GM12878 (cell line): ENCODE measurements around the gene IFNAR2. TPM values are rescaled to one million over a fixed set of nuclear protein-coding genes. Genes with fewer than 3 reads are reported as not detected.

Experiments used
- ATAC-seq: fragments of 200-7000 bp; cut with Tn5 transposase; 3 replicates; pipeline ENCODE4 v1.9.1; 2020; ENCODE audit warnings: mild to moderate bottlenecking, moderate library complexity
- BruUV-seq: library from RNA; stranded (reverse); fragments of 400-500 nt; replicated peaks from 2 replicates; lab custom pipeline; 2021; lab: Mats Ljungman, UMichigan
- CTCF ChIA-PET: fragments of 300-600 bp; sonication (Branson Sonifier 250); formaldehyde crosslinking; extraction: SDS; loops from one replicate; lab custom pipeline; 2021; ENCODE audit warnings: inconsistent platforms; lab: Yijun Ruan, JAX
- POLR2A ChIA-PET: fragments of 350-600 bp; formaldehyde crosslinking; extraction: SDS; loops from one replicate; lab custom pipeline; 2021; ENCODE audit warnings: inconsistent platforms; lab: Charles Lee
- RAD21 ChIA-PET: fragments of 300-600 bp; sonication (Branson Sonifier 250); formaldehyde crosslinking; loops from one replicate; lab custom pipeline; 2023; ENCODE audit warnings: antibody characterized with exemption; ENCODE audit not compliant: unreplicated experiment; lab: Charles Lee
- SMC1A ChIA-PET: fragments of 300-600 bp; sonication (Branson Sonifier 250); formaldehyde crosslinking; loops from one replicate; lab custom pipeline; 2023; ENCODE audit not compliant: unreplicated experiment, uncharacterized antibody; lab: Charles Lee
- DNase-seq: peaks from one replicate; pipeline ENCODE4 v3.0.0-alpha.2; 2011; ENCODE audit warnings: low read depth, low spot score
- FAIRE-seq: peaks from 3 replicates; lab custom pipeline; 2011; peaks lifted over from hg19 to GRCh38; lab: Jason Lieb, UNC
- H2AFZ ChIP-seq: 2 replicates; pipeline ENCODE4 v1.6.0; 2011; ENCODE audit warnings: low read depth, low read length, control low read depth; ENCODE audit not compliant: control insufficient read depth
- H3K27ac ChIP-seq: 2 replicates; pipeline ENCODE4 v1.5.1; 2011; ENCODE audit warnings: control low read depth; ENCODE audit not compliant: control insufficient read depth, insufficient read depth
- H3K27me3 ChIP-seq, 2 experiments: replicated peaks in 1 of 2; 2 replicates each; pipeline versions ENCODE4 v1.6.0 to v1.6.1; 2011; ENCODE audit warnings: low read length in 1 of 2; ENCODE audit not compliant: control insufficient read depth in 2 of 2, insufficient read depth in 2 of 2
- H3K36me3 ChIP-seq, 2 experiments: 2 replicates each; pipeline ENCODE4 v1.5.1; 2011; ENCODE audit warnings: low read length in 1 of 2; ENCODE audit not compliant: control insufficient read depth in 2 of 2, insufficient read depth in 2 of 2
- H3K4me1 ChIP-seq: 2 replicates; pipeline ENCODE4 v1.6.1; 2011; ENCODE audit warnings: mild to moderate bottlenecking, low read length, moderate library complexity, mixed read lengths; ENCODE audit not compliant: control insufficient read depth, insufficient read depth
- H3K4me2 ChIP-seq: 2 replicates; pipeline ENCODE4 v1.6.0; 2011; ENCODE audit warnings: control low read depth; ENCODE audit not compliant: control insufficient read depth, insufficient read depth
- H3K4me3 ChIP-seq: fragments of 200-600 bp; sonication (generic); 2 replicates; pipeline ENCODE4 v1.5.1; 2016
- H3K79me2 ChIP-seq: 2 replicates; pipeline ENCODE4 v1.6.0; 2011; ENCODE audit warnings: low read length; ENCODE audit not compliant: control insufficient read depth, insufficient read depth
- H3K9ac ChIP-seq: 2 replicates; pipeline ENCODE4 v1.8.0; 2011; ENCODE audit warnings: low read length, control low read depth, mixed read lengths; ENCODE audit not compliant: control insufficient read depth, insufficient read depth
- H3K9me3 ChIP-seq: replicated peaks from 3 replicates; pipeline ENCODE4 v1.5.1; 2011; ENCODE audit warnings: mild to moderate bottlenecking, low read length; ENCODE audit not compliant: control insufficient read depth, insufficient read depth
- H4K20me1 ChIP-seq: 2 replicates; pipeline ENCODE4 v1.6.0; 2011; ENCODE audit not compliant: control insufficient read depth, insufficient read depth
- ATF2 ChIP-seq: IDR thresholded peaks from 2 replicates; pipeline ENCODE4 v1.6.1; 2012; ENCODE audit warnings: low read length, inconsistent platforms
- ATF7 ChIP-seq: fragments of 450-650 bp; IDR thresholded peaks from 2 replicates; pipeline ENCODE4 v1.6.1; 2016; ENCODE audit warnings: low read depth, mild to moderate bottlenecking
- BCL11A ChIP-seq: IDR thresholded peaks from 2 replicates; pipeline ENCODE4 v1.6.1; 2011; ENCODE audit warnings: low read depth, low read length
- CEBPZ ChIP-seq: fragments of 150-350 bp; IDR thresholded peaks from 2 replicates; pipeline ENCODE4 v1.6.1; 2016; ENCODE audit warnings: low read depth, low read length
- CHD4 ChIP-seq: fragments of 200-600 bp; sonication (generic); IDR thresholded peaks from 2 replicates; pipeline ENCODE4 v1.6.1; 2016; ENCODE audit warnings: mild to moderate bottlenecking
- EED ChIP-seq: sonication (generic); IDR thresholded peaks from 2 replicates; pipeline ENCODE4 v1.6.1; 2016; ENCODE audit warnings: antibody characterized with exemption, low read depth
- EP300 ChIP-seq, 2 experiments: fragments of 150-350 bp in 1 of 2; IDR thresholded peaks; 2 replicates each; pipeline ENCODE4 v1.6.1; 2011 to 2012; ENCODE audit warnings: low read depth in 2 of 2, low read length in 2 of 2, borderline replicate concordance in 1 of 2, improper control_type of control experiment in 1 of 2, inconsistent platforms in 1 of 2; ENCODE audit not compliant: control insufficient read depth in 1 of 2
- EZH2 ChIP-seq: IDR thresholded peaks from 2 replicates; pipeline ENCODE4 v1.6.1; 2012; ENCODE audit warnings: low read depth, mild to moderate bottlenecking, control low read depth, inconsistent platforms, low read length, borderline replicate concordance; ENCODE audit not compliant: control insufficient read depth
- FOXM1 ChIP-seq: IDR thresholded peaks from 2 replicates; pipeline ENCODE4 v1.6.1; 2012; ENCODE audit warnings: low read depth, mild to moderate bottlenecking, inconsistent platforms, low read length, moderate library complexity
- JUND ChIP-seq: IDR thresholded peaks from 2 replicates; pipeline ENCODE4 v1.6.1; 2012; ENCODE audit warnings: low read depth, mild to moderate bottlenecking, low read length, improper control_type of control experiment, moderate library complexity
- MTA2 ChIP-seq: fragments of 450-650 bp; IDR thresholded peaks from 2 replicates; pipeline ENCODE4 v1.6.1; 2016; ENCODE audit warnings: low read depth, mild to moderate bottlenecking, moderate library complexity
- POLR2AphosphoS2 ChIP-seq: IDR thresholded peaks from 2 replicates; pipeline ENCODE4 v1.6.1; 2011; ENCODE audit warnings: low read depth, mild to moderate bottlenecking, low read length, improper control_type of control experiment, moderate library complexity
- RAD21 ChIP-seq: IDR thresholded peaks from 2 replicates; pipeline ENCODE4 v1.6.1; 2011; ENCODE audit warnings: mild to moderate bottlenecking, low read depth, low read length, moderate library complexity; ENCODE audit not compliant: insufficient read depth
- RCOR1 ChIP-seq: conservative IDR thresholded peaks from 2 replicates; pipeline ENCODE4 v1.6.1; 2012; ENCODE audit warnings: low read depth, low read length, improper control_type of control experiment
- SIN3A ChIP-seq: IDR thresholded peaks from 2 replicates; pipeline ENCODE4 v1.6.1; 2012; ENCODE audit warnings: low read depth, low read length, improper control_type of control experiment
- SREBF1 ChIP-seq: IDR thresholded peaks from 2 replicates; pipeline ENCODE4 v1.6.1; 2012; ENCODE audit warnings: mild to moderate bottlenecking, low read length
- SREBF2 ChIP-seq: IDR thresholded peaks from 2 replicates; pipeline ENCODE4 v1.6.1; 2012; ENCODE audit warnings: mild to moderate bottlenecking, low read length
- SRF ChIP-seq, 2 experiments: IDR thresholded peaks; 2 replicates each; pipeline ENCODE4 v1.6.1; 2011; ENCODE audit warnings: low read depth in 2 of 2, low read length in 2 of 2, mild to moderate bottlenecking in 1 of 2, moderate library complexity in 1 of 2
- YBX1 ChIP-seq: fragments of 450-650 bp; IDR thresholded peaks from 2 replicates; pipeline ENCODE4 v1.6.1; 2016; ENCODE audit warnings: antibody characterized with exemption
- WGBS: methylation state at CpG from one replicate; pipeline ENCODE4 v1.1.6; 2016; ENCODE audit warnings: low lambda C conversion rate; ENCODE audit not compliant: insufficient replicate concordance, insufficient coverage; ENCODE audit errors: missing lambda C conversion rate; 5-methylcytosine and 5-hydroxymethylcytosine counted together
- in situ Hi-C: fragments of 300-500 bp; cut with MboI; formaldehyde crosslinking; loops from 9 replicates; pipeline ENCODE4 v1.14.3; 2018; ENCODE audit warnings: mixed read lengths
- intact Hi-C: fragments of 100-400 bp; cut with micrococcal nuclease; formaldehyde crosslinking; loops from one replicate; pipeline ENCODE4 v1.14.2; 2022; ENCODE audit not compliant: unreplicated experiment
- polyA plus RNA-seq, 11 experiments: library from polyadenylated mRNA; depleted of rRNA in 4 of 11; unstranded in 6 of 11; stranded (reverse) in 5 of 11; fragments of >200 nt; fragmentation: Nextera tagmentation in 4 of 11; fragmentation: Illumina TruSeq in 1 of 11; extraction: Ambion mirVana in 4 of 11; extraction: Trizol in 1 of 11; gene quantifications; 1 replicate in 1 of 11; 2 replicates in 10 of 11; pipeline versions ENCODE4 v1.2.1 to v1.2.3, GENCODE V29; 2011 to 2016; ENCODE audit warnings: inconsistent platforms in 2 of 11, missing spikeins in 2 of 11, low read depth in 1 of 11
- total RNA-seq, 4 experiments: library from RNA; depleted of rRNA in 3 of 4; stranded (reverse); fragments of >200 nt in 3 of 4; fragmentation: Illumina TruSeq in 1 of 4; extraction: Trizol in 1 of 4; gene quantifications; 2 replicates each; pipeline versions ENCODE4 v1.2.1 to v1.2.3, GENCODE V29; 2013 to 2021

The IFNAR2 gene
- total and polyA plus RNA-seq, 10 of the 15 experiments (the other 5 are each of a cell fraction or from before 2014, with no cell fraction given), result 8.5 to 99.7 (median 58.1) TPM

- Histone ChIP-seq H2AFZ (no peak overlapping the region), H3K9ac (peak overlapping the region; percentile 48), H3K4me2 (peak overlapping the region; percentile 82), H3K36me3 (peaks cover 4 to 11% of the 10 kb centered on the region in 2 experiments), H3K9me3 (no peaks in the 10 kb centered on the region), H3K27me3 (no peaks in the 10 kb centered on the region), H3K4me1 (peaks cover 28% of the 10 kb centered on the region), H3K4me3 (peak overlapping the region; percentile 81), H3K27ac (peak overlapping the region; percentile 96), H4K20me1 (no peaks in the 10 kb centered on the region), H3K79me2 (peaks cover 33% of the 10 kb centered on the region)
- ChIA-PET SMC1A (interaction anchor here (0.6 to 6.7 kb wide), 16 partner anchors 9 to 334 kb away, joined by 3 to 92 read pairs (median 4); partner anchors contain the start of gene IFNAR1), CTCF (interaction anchor here (0.5 to 4.0 kb wide), 11 partner anchors 8 to 179 kb away, joined by 3 to 23 read pairs (median 4); no protein-coding TSS in a partner anchor), RAD21 (interaction anchor here (0.6 to 4.3 kb wide), 13 partner anchors 11 to 169 kb away, joined by 3 to 51 read pairs (median 6); partner anchors contain the start of genes IFNAR1 and IFNAR2), POLR2A (interaction anchor here (0.5 to 4.4 kb wide), 13 partner anchors 9 to 456 kb away, joined by 3 to 38 read pairs (median 4); partner anchors contain the start of gene IFNAR1)
- FAIRE-seq (peak; percentile 89), ATAC-seq (peak; percentile 62), DNase-seq (peak; percentile 68)
- WGBS, result 21% methylated on average over 12 of the region's 12 CpGs
- in situ Hi-C loops (loop anchor here (25.0 kb wide), 1 partner anchor 1597 kb away; no protein-coding TSS in a partner anchor), intact Hi-C loops (loop anchor here (2.0 to 5.0 kb wide), 5 partner anchors 35 to 117 kb away; no protein-coding TSS in a partner anchor)
- TSS peak; percentile 85 for BruUV-seq
- TF ChIP-seq SIN3A (peak; percentile 71; the same call in 1 of the 2 replicates), JUND (no peak), EZH2 (no peak), YBX1 (no peak), POLR2AphosphoS2 (no peak), CEBPZ (no peak), SRF (IDR thresholded peaks at IDR 0.05; ENCODE audit: low read depth in 2 of 2, low read length in 2 of 2) (no peak), BCL11A (peak; percentile 54; the same call in 1 of the 2 replicates), RCOR1 (0 out of 2 replicates have a peak, but pooled peaks have one; percentile 4), EP300 (IDR thresholded peaks at IDR 0.05; ENCODE audit: borderline replicate concordance in 1 of 2, control insufficient read depth in 1 of 2, low read depth in 2 of 2, low read length in 2 of 2) (peak in 1 of 2 experiments; percentile 75; a peak in 1 of 4 replicates), MTA2 (peak; percentile 75), EED (peak; percentile 51; the same call in 1 of the 2 replicates), CHD4 (no peak), SREBF1 (peak; percentile 25; the same call in 1 of the 2 replicates), ATF7 (peak; percentile 34; the same call in 1 of the 2 replicates), SREBF2 (peak; percentile 46; the same call in 1 of the 2 replicates), ATF2 (0 out of 2 replicates have a peak, but pooled peaks have one; percentile 33), RAD21 (peak; percentile 27; the same call in 1 of the 2 replicates), FOXM1 (0 out of 2 replicates have a peak, but pooled peaks have one; percentile 6)
Measured at GRCh38 chr21:33265664-33266049, 35.9 kb downstream of the IFNAR2 start.
